Activated CD4-positive, alpha-beta T cell treated with anti-CD3 and anti-CD28 coated beads for 36 hours (primary cell): Measurements from ENCODE around the gene PCGF3. TPM values are rescaled to one million over a fixed set of nuclear protein-coding genes. Genes with fewer than 3 reads are reported as not detected.
A peak's percentile ranks its signal among the peaks of the same experiment; 100 is the strongest.
"Not testable (repeated sequence)": the region's sequence is repeated elsewhere in the genome, so short reads cannot be mapped to it uniquely, and the experiment has no call there.

Experiments used
- ATAC-seq: fragments of 200-7000 bp; cut with Tn5 transposase; one replicate; pipeline ENCODE4 v1.10.0; 2021; ENCODE audit warnings: mild to moderate bottlenecking, moderate library complexity
- CTCF ChIA-PET: fragments of 350-600 bp; sonication (Branson Sonifier 250); formaldehyde crosslinking; loops from one replicate; lab custom pipeline; 2021; ENCODE audit warnings: antibody characterized with exemption; lab: Charles Lee
- POLR2A ChIA-PET: fragments of 350-600 bp; sonication (Branson Sonifier 250); formaldehyde crosslinking; loops from one replicate; lab custom pipeline; 2021; ENCODE audit warnings: antibody characterized with exemption, inconsistent platforms; lab: Charles Lee
- DNase-seq: peaks from one replicate; pipeline ENCODE4 v3.0.0-alpha.2; 2020
- H3K27ac Mint-ChIP-seq: one replicate; pipeline ENCODE4 v1.8.0; 2021; ENCODE audit warnings: mixed read lengths
- H3K27me3 Mint-ChIP-seq: one replicate; pipeline ENCODE4 v1.8.0; 2021; ENCODE audit warnings: mixed read lengths
- H3K36me3 Mint-ChIP-seq: one replicate; pipeline ENCODE4 v1.8.0; 2021; ENCODE audit warnings: low read depth, mixed read lengths
- H3K4me1 Mint-ChIP-seq: one replicate; pipeline ENCODE4 v1.8.0; 2021; ENCODE audit warnings: mixed read lengths
- H3K4me3 Mint-ChIP-seq: one replicate; pipeline ENCODE4 v1.8.0; 2021; ENCODE audit warnings: mild to moderate bottlenecking, moderate library complexity, mixed read lengths
- H3K9me3 Mint-ChIP-seq: one replicate; pipeline ENCODE4 v1.8.0; 2021; ENCODE audit warnings: low read depth, mixed read lengths
- intact Hi-C, 2 experiments: fragments of 100-400 bp; cut with DNase I in 1 of 2; cut with micrococcal nuclease in 1 of 2; formaldehyde crosslinking; loops; one replicate each; pipeline versions ENCODE4 v1.14.2 to v1.15.1; 2022 to 2024; cut with DNase I, micrococcal nuclease
- total RNA-seq, 2 experiments: library from RNA; stranded (reverse); gene quantifications; one replicate each; pipeline ENCODE4 v1.2.3, GENCODE V29; 2021

PCGF3 gene
- total RNA-seq, 2 experiments from 2014 or later, result 20.6 to 22.5 TPM

- H3K4me1 Mint-ChIP-seq, result peaks cover 14% of the 10 kb centered on the region
- ATAC-seq (peak; percentile 13), DNase-seq (no peak)
- intact Hi-C loops, result loop anchor here in 1 of 2 experiments (1.0 kb wide), 2 partner anchors 11 to 42 kb away; partner anchors contain the start of genes ATP5ME, MYL5 and PCGF3
- CTCF ChIA-PET, result no interaction called here
- H3K9me3 Mint-ChIP-seq, result no peaks in the 10 kb centered on the region
- POLR2A ChIA-PET, result interaction anchor here (2.1 kb wide), 1 partner anchor 11 kb away, joined by 8 read pairs; the partner anchor contains the start of genes ATP5ME and MYL5
- peaks cover 8% of the 10 kb centered on the region for H3K36me3 Mint-ChIP-seq
- no peaks in the 10 kb centered on the region for H3K27me3 Mint-ChIP-seq
- peak overlapping the region; percentile 80 for H3K4me3 Mint-ChIP-seq
- H3K27ac Mint-ChIP-seq, result peak overlapping the region; percentile 74
Observed at GRCh38 chr4:663046-663437, 42.6 kb upstream of the PCGF3 start.

GRCh38 chr4:663438-664428 lies 41.9 kb upstream of the PCGF3 start:
- ATAC-seq (peak; percentile 70), DNase-seq (peak; percentile 85)
- intact Hi-C loops, result loop anchor here in 1 of 2 experiments (1.0 kb wide), 2 partner anchors 11 to 42 kb away; partner anchors contain the start of genes ATP5ME, MYL5 and PCGF3
- H3K27me3 Mint-ChIP-seq, result no peaks in the 10 kb centered on the region
- ChIA-PET POLR2A (interaction anchor here (0.6 to 2.1 kb wide), 2 partner anchors 10 to 45 kb away, joined by 3 to 8 read pairs; partner anchors contain the start of genes ATP5ME and MYL5), CTCF (interaction anchor here (0.6 to 0.8 kb wide), 2 partner anchors 150 to 345 kb away, joined by 3 to 4 read pairs; no protein-coding TSS in a partner anchor)
- peak overlapping the region; percentile 84 for H3K27ac Mint-ChIP-seq
- H3K9me3 Mint-ChIP-seq, result no peaks in the 10 kb centered on the region
- H3K4me1 Mint-ChIP-seq, result peaks cover 14% of the 10 kb centered on the region
- H3K36me3 Mint-ChIP-seq, result peaks cover 8% of the 10 kb centered on the region
- H3K4me3 Mint-ChIP-seq, result peak overlapping the region; percentile 80

DNA sequence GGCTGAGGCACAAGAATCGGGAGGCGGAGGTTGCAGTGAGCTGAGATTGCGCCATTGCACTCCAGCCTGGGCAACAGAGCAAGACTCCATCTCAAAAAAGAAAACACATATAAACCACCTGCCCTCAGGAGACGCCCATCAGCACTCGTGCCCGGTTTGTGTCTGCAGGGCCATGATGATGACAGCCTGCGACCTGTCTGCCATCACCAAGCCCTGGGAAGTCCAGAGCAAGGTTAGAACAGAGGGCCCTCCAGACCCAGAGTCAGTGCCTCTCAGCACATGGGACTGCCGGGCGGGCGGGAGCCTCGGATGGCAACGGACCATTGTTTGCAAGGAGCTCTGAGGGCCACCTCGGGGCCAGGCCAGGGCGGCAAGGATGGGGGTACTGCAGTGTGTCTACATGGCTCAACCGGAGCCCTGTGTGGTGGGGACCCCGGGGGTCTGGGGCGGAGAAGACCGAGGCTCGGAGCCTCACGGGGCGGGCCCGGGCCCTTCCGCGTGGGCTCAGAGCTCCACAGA lies 40.9 kb upstream of the PCGF3 start:
- intact Hi-C loops, result no loop called here
- Mint-ChIP-seq H3K9me3 (no peaks in the 10 kb centered on the region), H3K4me1 (peaks cover 14% of the 10 kb centered on the region), H3K36me3 (peaks cover 7% of the 10 kb centered on the region), H3K4me3 (peak overlapping the region; percentile 80), H3K27me3 (no peaks in the 10 kb centered on the region), H3K27ac (peak overlapping the region; percentile 19)
- ChIA-PET CTCF (interaction anchor here (0.5 to 0.6 kb wide), 2 partner anchors 104 to 346 kb away, joined by 4 read pairs; no protein-coding TSS in a partner anchor), POLR2A (interaction anchor here (2.1 kb wide), 1 partner anchor 9 kb away, joined by 8 read pairs; the partner anchor contains the start of genes ATP5ME and MYL5)
- ATAC-seq (no peak), DNase-seq (no peak)

- ChIA-PET CTCF (interaction anchor here (0.5 kb wide), 1 partner anchor 103 kb away, joined by 4 read pairs; no protein-coding TSS in a partner anchor), POLR2A (no interaction called here)
- ATAC-seq (no peak), DNase-seq (no peak)
- peak overlapping the region; percentile 80 for H3K4me3 Mint-ChIP-seq
- H3K27ac Mint-ChIP-seq, result no peak overlapping the region
- H3K9me3 Mint-ChIP-seq, result no peaks in the 10 kb centered on the region
- no peaks in the 10 kb centered on the region for H3K27me3 Mint-ChIP-seq
- H3K4me1 Mint-ChIP-seq, result peaks cover 14% of the 10 kb centered on the region
- H3K36me3 Mint-ChIP-seq, result peaks cover 3% of the 10 kb centered on the region
- intact Hi-C loops, result no loop called here
Observed at GRCh38 chr4:665381-665750, 40.3 kb upstream of the PCGF3 start.

DNA sequence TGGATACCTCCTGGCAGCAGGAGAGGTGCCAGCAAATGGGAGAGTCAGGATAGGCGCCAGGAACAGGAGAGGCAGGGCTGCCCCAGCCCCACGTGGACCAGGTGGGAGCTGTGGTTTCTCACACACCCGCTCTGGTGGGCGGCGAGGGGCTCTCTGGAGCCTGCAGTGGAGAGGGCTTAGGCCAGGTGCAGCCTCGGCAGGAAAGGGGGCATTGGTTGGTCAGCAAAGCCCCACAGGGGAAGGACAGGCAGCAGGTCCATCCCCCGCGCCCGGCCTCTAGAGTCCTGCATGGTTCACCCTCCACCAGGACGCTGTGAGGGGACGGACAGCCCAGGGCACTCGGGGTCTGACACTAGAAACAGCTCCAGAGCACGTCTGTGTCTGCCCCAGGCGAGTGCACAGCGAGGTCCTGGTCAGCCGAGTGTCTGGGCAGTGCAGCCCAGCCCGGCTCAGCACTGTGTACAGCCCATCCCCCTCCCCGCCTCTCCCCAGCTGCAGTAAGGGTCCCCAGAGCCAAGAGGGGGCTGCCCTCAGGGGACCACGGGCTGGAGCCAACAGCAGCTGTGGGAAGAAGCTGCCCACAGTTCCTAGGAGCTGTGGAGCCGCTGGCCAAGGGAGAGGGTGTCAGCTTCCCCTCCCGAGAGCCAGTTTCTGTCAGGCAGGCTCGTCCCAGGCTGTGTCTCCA lies 39.7 kb upstream of the PCGF3 start:
- Mint-ChIP-seq H3K4me3 (no peak overlapping the region), H3K27ac (no peak overlapping the region)
- CTCF ChIA-PET, result no interaction called here

GRCh38 chr4:666436-666810 lies 39.2 kb upstream of the PCGF3 start:
- ChIA-PET CTCF (no interaction called here), POLR2A (interaction anchor here (1.2 kb wide), 1 partner anchor 13 kb away, joined by 3 read pairs; no protein-coding TSS in a partner anchor)
- Mint-ChIP-seq H3K4me3 (no peak overlapping the region), H3K9me3 (no peaks in the 10 kb centered on the region), H3K27ac (no peak overlapping the region), H3K27me3 (no peaks in the 10 kb centered on the region), H3K4me1 (peaks cover 14% of the 10 kb centered on the region), H3K36me3 (peaks cover 10% of the 10 kb centered on the region)
- DNase-seq (no peak), ATAC-seq (no peak)
- intact Hi-C loops, result no loop called here

More for the DNA sequence above, 39.7 kb upstream of the PCGF3 start:
- no peaks in the 10 kb centered on the region for H3K27me3 Mint-ChIP-seq
- peaks cover 14% of the 10 kb centered on the region for H3K4me1 Mint-ChIP-seq
- intact Hi-C loops, result no loop called here
- no peak for ATAC-seq
- no peak for DNase-seq
- H3K9me3 Mint-ChIP-seq, result no peaks in the 10 kb centered on the region
- POLR2A ChIA-PET, result no interaction called here
- H3K36me3 Mint-ChIP-seq, result peaks cover 7% of the 10 kb centered on the region

- Mint-ChIP-seq H3K4me1 (peaks cover 14% of the 10 kb centered on the region), H3K27ac (no peak overlapping the region), H3K27me3 (no peaks in the 10 kb centered on the region), H3K36me3 (peaks cover 13% of the 10 kb centered on the region), H3K4me3 (no peak overlapping the region), H3K9me3 (no peaks in the 10 kb centered on the region)
- ATAC-seq, result no peak
- ChIA-PET POLR2A (interaction anchor here (1.2 kb wide), 1 partner anchor 14 kb away, joined by 3 read pairs; no protein-coding TSS in a partner anchor), CTCF (no interaction called here)
- intact Hi-C loops, result no loop called here
- no peak for DNase-seq
Observed at GRCh38 chr4:666822-667544, 38.6 kb upstream of the PCGF3 start.

- ATAC-seq (no peak), DNase-seq (no peak)
- CTCF ChIA-PET, result no interaction called here
- Mint-ChIP-seq H3K27ac (no peak overlapping the region), H3K27me3 (no peaks in the 10 kb centered on the region), H3K4me1 (peaks cover 17% of the 10 kb centered on the region), H3K9me3 (no peaks in the 10 kb centered on the region), H3K4me3 (no peak overlapping the region), H3K36me3 (peaks cover 16% of the 10 kb centered on the region)
- POLR2A ChIA-PET, result interaction anchor here (1.2 kb wide), 1 partner anchor 14 kb away, joined by 3 read pairs; no protein-coding TSS in a partner anchor
- intact Hi-C loops, result no loop called here
Observed at GRCh38 chr4:667545-667925, 38.1 kb upstream of the PCGF3 start.

GRCh38 chr4:668219-668618 lies 37.4 kb upstream of the PCGF3 start:
- H3K27ac Mint-ChIP-seq, ATAC-seq, intact Hi-C loops, H3K27me3 Mint-ChIP-seq, CTCF ChIA-PET, DNase-seq, POLR2A ChIA-PET, H3K9me3 Mint-ChIP-seq, H3K4me3 Mint-ChIP-seq: not testable (repeated sequence)
- Mint-ChIP-seq H3K36me3 (peaks cover 19% of the 10 kb centered on the region), H3K4me1 (peaks cover 17% of the 10 kb centered on the region)

DNA sequence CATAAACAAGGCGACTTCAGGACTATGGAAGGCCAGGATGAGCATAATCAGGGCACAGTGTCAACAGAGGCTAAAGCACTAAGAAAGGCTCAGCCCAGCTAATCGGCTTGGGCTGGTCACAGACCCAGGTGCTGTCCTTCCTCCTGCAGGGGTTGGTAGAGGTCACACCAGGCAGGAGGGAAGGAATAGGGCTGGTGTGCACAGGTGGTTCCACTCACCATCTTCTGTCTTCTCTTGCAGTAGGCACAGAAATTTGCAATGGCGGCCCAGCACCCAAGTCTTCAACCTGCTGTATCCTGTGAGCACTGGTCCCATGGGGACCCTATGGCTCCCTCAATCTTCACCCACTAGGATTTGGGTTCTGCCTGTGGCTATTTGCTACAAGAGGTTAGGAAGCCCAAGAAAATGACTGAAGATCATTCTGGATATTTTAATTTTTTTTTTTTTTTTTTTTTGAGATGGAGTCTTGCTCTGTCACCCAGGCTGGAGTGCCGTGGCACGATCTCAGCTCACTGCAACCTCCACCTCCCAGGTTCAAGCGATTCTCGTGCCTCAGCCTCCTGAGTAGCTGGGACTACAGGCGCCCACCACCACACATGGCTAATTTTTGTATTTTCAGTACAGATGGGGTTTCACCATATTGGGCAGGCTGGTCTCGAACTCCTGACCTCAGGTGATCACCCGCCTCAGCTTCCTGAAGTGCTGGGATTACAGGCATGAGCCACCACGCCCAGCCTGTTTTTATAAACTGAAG lies 35.6 kb upstream of the PCGF3 start:
- H3K9me3 Mint-ChIP-seq, DNase-seq, H3K27ac Mint-ChIP-seq, ATAC-seq, H3K4me3 Mint-ChIP-seq, POLR2A ChIA-PET, H3K27me3 Mint-ChIP-seq, CTCF ChIA-PET: not testable (repeated sequence)
- peaks cover 15% of the 10 kb centered on the region for H3K4me1 Mint-ChIP-seq
- H3K36me3 Mint-ChIP-seq, result peaks cover 21% of the 10 kb centered on the region
- intact Hi-C loops, result loop anchor here (5.0 to 10.0 kb wide), 6 partner anchors 68 to 1205 kb away; partner anchors contain the start of genes NSD2 (in 1 of the 2) and ZNF718 (in 1 of the 2)
